Lower lobe of right lung (tissue), 2 donors: ENCODE data around the gene POU2AF3. TPM values are rescaled to one million over a fixed set of nuclear protein-coding genes. Genes with fewer than 3 reads are reported as not detected.

Experiments
- ATAC-seq, 2 donors: fragments of 200-7000 bp; cut with Tn5 transposase; one replicate each; pipeline ENCODE4 v1.9.1; 2020 to 2022; ENCODE audit warnings: mild to moderate bottlenecking in 2 of 2, moderate library complexity in 2 of 2
- DNase-seq: peaks from one replicate; pipeline ENCODE4 v3.0.0-alpha.2; 2020
- H3K27ac ChIP-seq: fragments of 200-600 bp; one replicate; pipeline ENCODE4 v1.8.0; 2022
- H3K27me3 ChIP-seq: fragments of 200-600 bp; one replicate; pipeline ENCODE4 v1.8.0; 2022; ENCODE audit warnings: low read depth
- H3K36me3 ChIP-seq: fragments of 200-600 bp; one replicate; pipeline ENCODE4 v1.8.0; 2022; ENCODE audit warnings: mild to moderate bottlenecking
- H3K4me1 ChIP-seq: fragments of 200-600 bp; one replicate; pipeline ENCODE4 v1.8.0; 2022
- H3K4me3 ChIP-seq: fragments of 200-600 bp; one replicate; pipeline ENCODE4 v1.8.0; 2022; ENCODE audit warnings: mild to moderate bottlenecking
- H3K9me3 ChIP-seq: fragments of 200-600 bp; one replicate; pipeline ENCODE4 v1.8.0; 2022
- CTCF ChIP-seq: fragments of 200-600 bp; IDR thresholded peaks from one replicate; pipeline ENCODE4 v1.8.0; 2022; ENCODE audit warnings: antibody characterized with exemption, mild to moderate bottlenecking
- intact Hi-C: fragments of 100-400 bp; cut with DNase I; formaldehyde crosslinking; loops from one replicate; pipeline ENCODE4 v1.11.0; 2022
- total RNA-seq: library from RNA; stranded (reverse); fragmentation: NEBNext Ultra II Directional; extraction: Animal tissue kit (Norgen Biotek cat#: 25700); gene quantifications from one replicate; pipeline ENCODE4 v1.2.1, GENCODE V29; 2021
- donor health status: DM: no; HTN: yes; CAD: no; lungs with severe emphysema.

Gene POU2AF3
- total RNA-seq, 1 donor from 2014 or later = 3.4 TPM

DNA sequence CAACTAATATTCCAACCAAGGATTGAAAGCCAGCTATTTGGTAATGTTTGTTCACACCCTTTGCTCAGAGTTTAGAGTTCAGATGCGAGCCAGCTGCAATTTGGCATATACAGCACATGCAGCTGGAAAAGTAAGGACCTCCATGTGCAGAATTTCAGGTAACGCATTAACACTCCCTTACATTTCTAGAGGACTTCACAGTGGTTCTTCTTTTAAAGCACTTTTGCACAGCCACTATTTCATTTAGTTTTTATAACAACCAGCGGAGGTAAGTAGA is 3.4 kb downstream of the POU2AF3 start:
- Histone ChIP-seq H3K4me3 (no peak overlapping the region), H3K27me3 (peaks cover 18% of the 10 kb centered on the region), H3K9me3 (no peaks in the 10 kb centered on the region), H3K4me1 (peaks cover 26% of the 10 kb centered on the region), H3K36me3 (no peaks in the 10 kb centered on the region), H3K27ac (no peak overlapping the region)
- DNase-seq (no peak), ATAC-seq (no peak)
- TF ChIP-seq CTCF = no peak
- intact Hi-C loops = no loop called here

GRCh38 chr11:111302298-111302697 is 4.0 kb downstream of the POU2AF3 start:
- no peak for TF ChIP-seq CTCF
- H3K27me3 ChIP-seq = peaks cover 19% of the 10 kb centered on the region
- peak; percentile 72 to 75 for ATAC-seq
- no peaks in the 10 kb centered on the region for H3K9me3 ChIP-seq
- H3K36me3 ChIP-seq = no peaks in the 10 kb centered on the region
- peak; percentile 74 for DNase-seq
- H3K27ac ChIP-seq = peak overlapping the region; percentile 70
- peaks cover 26% of the 10 kb centered on the region for H3K4me1 ChIP-seq
- H3K4me3 ChIP-seq = no peak overlapping the region
- intact Hi-C loops = no loop called here

- TF ChIP-seq CTCF = no peak
- peak overlapping the region; percentile 70 for H3K27ac ChIP-seq
- ATAC-seq (peak; percentile 77 to 82), DNase-seq (peak; percentile 56)
- peak overlapping the region; percentile 24 for H3K4me3 ChIP-seq
- H3K4me1 ChIP-seq = peaks cover 24% of the 10 kb centered on the region
- H3K27me3 ChIP-seq = peaks cover 19% of the 10 kb centered on the region
- no peaks in the 10 kb centered on the region for H3K36me3 ChIP-seq
- no peaks in the 10 kb centered on the region for H3K9me3 ChIP-seq
- intact Hi-C loops = no loop called here
Measured at GRCh38 chr11:111303461-111303860, 5.1 kb downstream of the POU2AF3 start.

GRCh38 chr11:111305162-111305802 is 6.9 kb downstream of the POU2AF3 start:
- DNase-seq = no peak
- no peaks in the 10 kb centered on the region for H3K36me3 ChIP-seq
- peak overlapping the region; percentile 24 for H3K4me3 ChIP-seq
- no peaks in the 10 kb centered on the region for H3K9me3 ChIP-seq
- intact Hi-C loops = no loop called here
- no peak overlapping the region for H3K27ac ChIP-seq
- H3K27me3 ChIP-seq = peaks cover 3% of the 10 kb centered on the region
- TF ChIP-seq CTCF = no peak
- ATAC-seq = no peak
- peaks cover 12% of the 10 kb centered on the region for H3K4me1 ChIP-seq

GRCh38 chr11:111305876-111306275 is 7.5 kb downstream of the POU2AF3 start:
- Histone ChIP-seq H3K27me3 (peaks cover 3% of the 10 kb centered on the region), H3K36me3 (no peaks in the 10 kb centered on the region), H3K4me3 (no peak overlapping the region), H3K4me1 (peaks cover 8% of the 10 kb centered on the region), H3K27ac (no peak overlapping the region), H3K9me3 (no peaks in the 10 kb centered on the region)
- no peak for ATAC-seq
- DNase-seq = no peak
- TF ChIP-seq CTCF = no peak
- intact Hi-C loops = no loop called here
